Measurements from ENCODE around the gene UCN2.
A peak's percentile ranks its signal among the peaks of the same experiment; 100 is the strongest.

Gene UCN2

GRCh38 chr3:48596157-48596556 lies 32.6 kb upstream of the UCN2 start:
- DNase-seq (no peak), ATAC-seq (replicated peaks) (no peak)
- no peaks in the 10 kb centered on the region for H3K9me3 Mint-ChIP-seq
- peaks cover 4% of the 10 kb centered on the region in 2 donors for H3K4me1 Mint-ChIP-seq (ENCODE audit: low read depth in 2 of 2)
- peaks cover 24 to 47% of the 10 kb centered on the region in 2 donors for H3K27me3 Mint-ChIP-seq
- H3K27ac Mint-ChIP-seq: peak overlapping the region in 1 of 2 donors; percentile 18
- peaks cover 23% of the 10 kb centered on the region for H3K36me3 Mint-ChIP-seq (ENCODE audit: insufficient read depth)
- peak overlapping the region in 1 of 2 donors; percentile 0 for H3K4me3 Mint-ChIP-seq

DNA sequence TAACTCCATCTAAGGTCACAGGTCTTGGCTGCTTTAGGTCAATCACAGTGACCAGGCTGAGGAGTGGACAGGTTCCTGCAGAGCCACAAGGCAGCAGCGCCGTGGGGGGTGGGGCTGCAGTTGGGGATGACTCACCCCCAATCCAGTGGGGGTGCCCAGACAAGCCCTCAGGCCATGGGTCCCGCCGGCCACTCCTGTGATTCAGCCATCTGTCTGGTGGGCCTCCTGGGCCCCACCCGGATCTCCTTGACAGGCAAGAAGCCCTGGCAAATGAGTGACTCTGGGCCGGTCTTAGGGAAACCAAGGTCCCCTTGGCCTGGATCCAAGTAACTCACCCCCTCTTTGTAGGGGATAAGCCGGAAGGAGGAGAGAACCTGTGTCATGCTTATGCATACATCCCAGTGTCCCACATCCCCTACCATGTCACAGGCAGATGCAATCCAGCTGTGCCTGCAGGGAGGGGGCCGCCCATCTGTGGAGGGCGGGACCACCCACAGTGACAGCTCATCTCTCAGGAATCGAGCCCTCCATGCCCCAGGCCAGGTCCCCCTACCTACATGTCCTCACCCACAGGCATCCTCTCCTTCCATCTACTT lies 32.0 kb upstream of the UCN2 start:
- DNase-seq: no peak
- Mint-ChIP-seq H3K4me1 (ENCODE audit: low read depth in 2 of 2) (peaks cover 4% of the 10 kb centered on the region in 2 donors), H3K9me3 (no peaks in the 10 kb centered on the region), H3K27ac (peak overlapping the region in 1 of 2 donors; percentile 18), H3K27me3 (peaks cover 29 to 52% of the 10 kb centered on the region in 2 donors), H3K4me3 (peak overlapping the region in 1 of 2 donors; percentile 0), H3K36me3 (ENCODE audit: insufficient read depth) (peaks cover 20% of the 10 kb centered on the region)
- ATAC-seq (replicated peaks): peak; percentile 23

- DNase-seq (no peak), ATAC-seq (replicated peaks) (peak; percentile 34)
- Mint-ChIP-seq H3K4me3 (peak within 1 kb of the TSS; percentile 0 to 18), H3K27ac (peak within 1 kb of the TSS in 1 of 2 donors; percentile 18), H3K9me3 (no peaks in the 10 kb centered on the region), H3K36me3 (ENCODE audit: insufficient read depth) (peaks cover 15% of the 10 kb centered on the region), H3K27me3 (peaks cover 34 to 57% of the 10 kb centered on the region in 2 donors), H3K4me1 (ENCODE audit: low read depth in 2 of 2) (peaks cover 4% of the 10 kb centered on the region in 2 donors)
These were observed 31.5 kb upstream of the UCN2 start, which contains the start of gene COL7A1 for GRCh38 chr3:48595075-48595525. Gene COL7A1, minus strand, starts transcription at chr3:48595329. Its CDS starts 170 bp downstream, at chr3:48595159.

GRCh38 chr3:48594417-48595049 lies 31.0 kb upstream of the UCN2 start:
- Mint-ChIP-seq H3K4me3 (peak overlapping the region in 1 of 2 donors; percentile 18), H3K4me1 (ENCODE audit: low read depth in 2 of 2) (peaks cover 4% of the 10 kb centered on the region in 2 donors), H3K27me3 (peaks cover 40 to 63% of the 10 kb centered on the region in 2 donors), H3K27ac (no peak overlapping the region), H3K9me3 (no peaks in the 10 kb centered on the region), H3K36me3 (ENCODE audit: insufficient read depth) (peaks cover 10% of the 10 kb centered on the region)
- no peak for ATAC-seq (replicated peaks)
- DNase-seq: no peak

- no peak for DNase-seq
- Mint-ChIP-seq H3K36me3 (ENCODE audit: insufficient read depth) (peaks cover 6% of the 10 kb centered on the region), H3K27me3 (peaks cover 51 to 75% of the 10 kb centered on the region in 2 donors), H3K9me3 (no peaks in the 10 kb centered on the region), H3K27ac (no peak overlapping the region), H3K4me1 (ENCODE audit: low read depth in 2 of 2) (peaks cover 4 to 7% of the 10 kb centered on the region in 2 donors), H3K4me3 (no peak overlapping the region)
- ATAC-seq (replicated peaks): no peak
These were observed 29.8 kb upstream of the UCN2 start for GRCh38 chr3:48593337-48593736.

DNA sequence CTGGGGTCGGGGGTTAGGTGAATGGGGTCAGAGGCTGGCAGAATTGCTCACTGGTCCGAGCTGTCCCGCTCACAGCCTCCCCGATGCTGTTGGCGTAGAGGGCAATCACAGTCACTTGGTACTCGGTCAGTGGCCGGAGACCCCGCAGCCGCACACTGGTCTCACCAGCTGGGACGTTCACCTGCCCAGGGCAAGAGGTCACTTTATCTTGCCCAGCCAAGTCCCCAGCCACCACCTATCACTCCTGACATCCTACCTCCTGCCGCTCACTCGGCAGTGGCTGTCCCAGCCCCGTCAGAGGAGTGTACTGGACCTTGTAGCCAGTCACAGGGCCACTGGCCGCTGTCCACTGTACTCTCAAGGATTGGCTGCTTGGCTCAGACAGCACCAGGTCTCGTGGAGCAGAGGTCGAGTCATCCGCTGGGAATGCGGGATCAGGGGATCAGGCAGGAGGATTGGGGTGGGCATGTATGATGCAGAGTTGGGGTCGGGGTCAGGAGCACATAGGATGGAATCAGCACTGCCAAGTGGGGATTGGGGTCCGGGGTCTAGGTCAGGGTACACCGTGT lies 29.0 kb upstream of the UCN2 start:
- H3K4me1 Mint-ChIP-seq (ENCODE audit: low read depth in 2 of 2): peaks cover 4 to 7% of the 10 kb centered on the region in 2 donors
- no peak overlapping the region for H3K27ac Mint-ChIP-seq
- peaks cover 58 to 82% of the 10 kb centered on the region in 2 donors for H3K27me3 Mint-ChIP-seq
- H3K9me3 Mint-ChIP-seq: no peaks in the 10 kb centered on the region
- peaks cover 6% of the 10 kb centered on the region for H3K36me3 Mint-ChIP-seq (ENCODE audit: insufficient read depth)
- ATAC-seq (replicated peaks) (no peak), DNase-seq (no peak)
- no peak overlapping the region for H3K4me3 Mint-ChIP-seq

GRCh38 chr3:48591886-48592518 lies 28.4 kb upstream of the UCN2 start:
- no peak for ATAC-seq (replicated peaks)
- no peak for DNase-seq
- Mint-ChIP-seq H3K36me3 (ENCODE audit: insufficient read depth) (peaks cover 6% of the 10 kb centered on the region), H3K4me3 (no peak overlapping the region), H3K4me1 (ENCODE audit: low read depth in 2 of 2) (peaks cover 4 to 7% of the 10 kb centered on the region in 2 donors), H3K27me3 (peaks cover 64 to 88% of the 10 kb centered on the region in 2 donors), H3K9me3 (no peaks in the 10 kb centered on the region), H3K27ac (no peak overlapping the region)

GRCh38 chr3:48591436-48591835 lies 27.9 kb upstream of the UCN2 start:
- Mint-ChIP-seq H3K9me3 (no peaks in the 10 kb centered on the region), H3K4me1 (ENCODE audit: low read depth in 2 of 2) (peaks cover 4 to 7% of the 10 kb centered on the region in 2 donors), H3K36me3 (ENCODE audit: insufficient read depth) (peaks cover 6% of the 10 kb centered on the region), H3K27me3 (peaks cover 68 to 92% of the 10 kb centered on the region in 2 donors), H3K4me3 (no peak overlapping the region), H3K27ac (no peak overlapping the region)
- DNase-seq: no peak
- no peak for ATAC-seq (replicated peaks)

- DNase-seq (no peak), ATAC-seq (replicated peaks) (no peak)
- H3K36me3 Mint-ChIP-seq (ENCODE audit: insufficient read depth): no peaks in the 10 kb centered on the region
- no peaks in the 10 kb centered on the region for H3K9me3 Mint-ChIP-seq
- peaks cover 55 to 72% of the 10 kb centered on the region in 2 donors for H3K27me3 Mint-ChIP-seq
- H3K27ac Mint-ChIP-seq: no peak overlapping the region
- no peak overlapping the region for H3K4me3 Mint-ChIP-seq
- H3K4me1 Mint-ChIP-seq (ENCODE audit: low read depth in 2 of 2): peaks cover 0 to 3% of the 10 kb centered on the region in 2 donors
These were observed 24.6 kb upstream of the UCN2 start for GRCh38 chr3:48588230-48588629.

GRCh38 chr3:48587686-48588085 lies 24.1 kb upstream of the UCN2 start:
- no peaks in the 10 kb centered on the region for H3K9me3 Mint-ChIP-seq
- H3K4me3 Mint-ChIP-seq: no peak overlapping the region
- H3K4me1 Mint-ChIP-seq (ENCODE audit: low read depth in 2 of 2): peaks cover 0 to 3% of the 10 kb centered on the region in 2 donors
- H3K27me3 Mint-ChIP-seq: peaks cover 52 to 66% of the 10 kb centered on the region in 2 donors
- no peak for DNase-seq
- ATAC-seq (replicated peaks): no peak
- no peak overlapping the region for H3K27ac Mint-ChIP-seq
- no peaks in the 10 kb centered on the region for H3K36me3 Mint-ChIP-seq (ENCODE audit: insufficient read depth)

DNA sequence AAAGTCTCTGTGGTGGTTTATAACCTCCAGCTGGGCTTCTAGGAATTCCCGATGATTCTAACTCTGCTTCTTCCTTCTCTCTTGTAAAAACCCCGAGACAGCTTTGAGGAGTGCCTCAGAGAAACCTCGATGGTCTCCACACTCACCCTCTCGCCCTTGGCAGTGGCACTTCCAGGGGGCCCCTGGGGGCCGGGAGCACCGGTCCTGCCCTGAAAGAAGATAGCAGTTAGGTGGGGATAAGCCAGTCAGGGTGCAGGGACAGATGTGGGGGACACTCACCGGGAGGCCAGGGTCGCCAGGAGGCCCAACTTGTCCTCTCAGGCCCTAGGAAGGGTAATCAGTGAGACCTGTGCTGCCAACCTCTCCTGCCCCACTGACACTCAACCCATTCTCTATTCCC lies 21.8 kb upstream of the UCN2 start:
- H3K36me3 Mint-ChIP-seq (ENCODE audit: insufficient read depth): no peaks in the 10 kb centered on the region
- peaks cover 0 to 3% of the 10 kb centered on the region in 2 donors for H3K4me1 Mint-ChIP-seq (ENCODE audit: low read depth in 2 of 2)
- H3K4me3 Mint-ChIP-seq: no peak overlapping the region
- no peak for DNase-seq
- no peak for ATAC-seq (replicated peaks)
- H3K9me3 Mint-ChIP-seq: no peaks in the 10 kb centered on the region
- peaks cover 36 to 56% of the 10 kb centered on the region in 2 donors for H3K27me3 Mint-ChIP-seq
- no peak overlapping the region for H3K27ac Mint-ChIP-seq

DNA sequence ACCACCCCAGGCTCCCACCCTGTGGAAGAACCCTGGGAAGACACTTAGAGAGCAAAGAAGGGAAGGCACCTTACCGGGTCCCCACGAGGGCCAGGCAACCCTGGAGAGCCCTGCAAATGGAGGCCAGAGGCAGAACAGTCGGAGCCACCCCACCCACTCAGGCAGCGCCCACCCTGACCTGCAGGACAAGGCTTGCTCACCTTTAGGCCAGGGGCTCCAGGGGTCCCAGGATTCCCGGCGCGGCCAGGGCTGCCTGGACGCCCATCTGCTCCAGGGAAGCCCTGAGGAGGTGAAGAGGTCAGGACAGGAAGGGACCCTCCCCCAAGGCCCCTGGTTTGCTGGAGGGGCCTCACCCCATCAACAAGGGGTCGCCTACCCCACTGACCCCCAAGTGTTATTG lies 21.3 kb upstream of the UCN2 start:
- peaks cover 0 to 3% of the 10 kb centered on the region in 2 donors for H3K4me1 Mint-ChIP-seq (ENCODE audit: low read depth in 2 of 2)
- no peak overlapping the region for H3K4me3 Mint-ChIP-seq
- H3K9me3 Mint-ChIP-seq: no peaks in the 10 kb centered on the region
- no peak for DNase-seq
- no peak for ATAC-seq (replicated peaks)
- peaks cover 31 to 50% of the 10 kb centered on the region in 2 donors for H3K27me3 Mint-ChIP-seq
- H3K36me3 Mint-ChIP-seq (ENCODE audit: insufficient read depth): no peaks in the 10 kb centered on the region
- no peak overlapping the region for H3K27ac Mint-ChIP-seq

- no peaks in the 10 kb centered on the region for H3K9me3 Mint-ChIP-seq
- H3K27me3 Mint-ChIP-seq: peaks cover 2 to 20% of the 10 kb centered on the region in 2 donors
- no peak overlapping the region for H3K4me3 Mint-ChIP-seq
- H3K36me3 Mint-ChIP-seq (ENCODE audit: insufficient read depth): no peaks in the 10 kb centered on the region
- DNase-seq (no peak), ATAC-seq (replicated peaks) (no peak)
- H3K27ac Mint-ChIP-seq: no peak overlapping the region
- H3K4me1 Mint-ChIP-seq (ENCODE audit: low read depth in 2 of 2): no peaks in the 10 kb centered on the region
These were observed 18.3 kb upstream of the UCN2 start for GRCh38 chr3:48581621-48582481.
